Stomach (tissue), 9 donors: ENCODE data around the gene GRIP1. TPM values are rescaled to one million over a fixed set of nuclear protein-coding genes. Genes with fewer than 3 reads are reported as not detected.

Experiments
- DNase-seq, 2 donors: peaks; one replicate each; pipeline versions ENCODE4 v3.0.0 to v3.0.0-alpha.2; 2013 to 2019
- H3K27ac ChIP-seq, 5 donors: fragments of 200-600 bp in 4 of 5; sonication (generic) in 4 of 5; one replicate each; pipeline ENCODE4 v1.5.1; 2013 to 2019; ENCODE audit warnings: mild to moderate bottlenecking in 1 of 5, moderate library complexity in 1 of 5
- H3K27me3 ChIP-seq, 3 donors: fragments of 200-600 bp; sonication (generic); one replicate each; pipeline ENCODE4 v1.5.1; 2017 to 2019; ENCODE audit warnings: mixed run types in 1 of 3
- H3K36me3 ChIP-seq, 4 donors: fragments of 200-600 bp; sonication (generic); 1 replicate in 3 of 4; 2 replicates in 1 of 4; pipeline ENCODE4 v1.5.1; 2016 to 2019
- H3K4me1 ChIP-seq, 4 donors: fragments of 200-600 bp; sonication (generic); one replicate each; pipeline ENCODE4 v1.5.1; 2016 to 2019
- H3K4me3 ChIP-seq, 4 donors: fragments of 200-600 bp; sonication (generic) in 3 of 4; one replicate each; pipeline ENCODE4 v1.5.1; 2016 to 2019; ENCODE audit warnings: mild to moderate bottlenecking in 1 of 4
- H3K9me3 ChIP-seq, 4 donors: fragments of 200-600 bp; sonication (generic); one replicate each; pipeline ENCODE4 v1.5.1; 2016 to 2019
- CTCF ChIP-seq, 7 experiments: fragments of 450-650 bp in 4 of 7; fragments of 200-600 bp in 3 of 7; sonication (generic) in 3 of 7; IDR thresholded peaks; one replicate each; pipeline ENCODE4 v1.5.1; 2016 to 2019; ENCODE audit warnings: antibody characterized with exemption in 7 of 7, control low read depth in 2 of 7, mild to moderate bottlenecking in 1 of 7
- EP300 ChIP-seq: sonication (generic); formaldehyde crosslinking; IDR thresholded peaks from one replicate; pipeline ENCODE4 v1.6.1; 2017; ENCODE audit warnings: antibody characterized with exemption
- POLR2A ChIP-seq, 4 donors: fragments of 450-650 bp; IDR thresholded peaks; one replicate each; pipeline ENCODE4 v1.6.1; 2016; ENCODE audit warnings: antibody characterized with exemption in 4 of 4, control low read depth in 2 of 4, mild to moderate bottlenecking in 1 of 4, moderate library complexity in 1 of 4
- POLR2AphosphoS5 ChIP-seq, 3 donors: sonication (generic); formaldehyde crosslinking; IDR thresholded peaks; one replicate each; pipeline ENCODE4 v1.6.1; 2016; ENCODE audit warnings: antibody characterized with exemption in 3 of 3
- WGBS, 5 donors: extraction: QIAGEN DNeasy Blood & Tissue Kit in 3 of 5; methylation state at CpG; one replicate each; pipeline versions ENCODE4 v1.1.5 to v1.1.7; 2013 to 2018; 5-methylcytosine and 5-hydroxymethylcytosine counted together
- intact Hi-C: fragments of 100-400 bp; cut with DNase I; formaldehyde crosslinking; loops from one replicate; pipeline ENCODE4 v1.15.1; 2023; ENCODE audit warnings: low total_unique reads
- polyA plus RNA-seq, 3 donors: library from polyadenylated mRNA; stranded (reverse); fragments of 200-250 nt; gene quantifications; one replicate each; pipeline ENCODE4 v1.2.3, GENCODE V29; 2013
- total RNA-seq, 5 donors: library from RNA; depleted of rRNA; stranded (reverse); fragments of >200 nt; gene quantifications; one replicate each; pipeline versions ENCODE4 v1.1.0 to v1.2.3, GENCODE V29; 2014 to 2016
- donor health status: healthy with polysubstance abuse.
- donor health status: Bipolar disorder and iron deficiency.
- donor health status: healthy.

Gene GRIP1
- total and polyA plus RNA-seq, 8 donors, result 0.31 to 8.8 (median 4.4) TPM; not detected in 1

- no peaks in the 10 kb centered on the region for H3K36me3 ChIP-seq
- H3K4me1 ChIP-seq, result no peaks in the 10 kb centered on the region
- H3K4me3 ChIP-seq, result no peak overlapping the region
- no peaks in the 10 kb centered on the region for H3K27me3 ChIP-seq
- H3K9me3 ChIP-seq, result no peaks in the 10 kb centered on the region
- no peak for DNase-seq
- no peak overlapping the region for H3K27ac ChIP-seq
- intact Hi-C loops, result no loop called here
- TF ChIP-seq EP300 (no peak), CTCF (IDR thresholded peaks at IDR 0.05) (no peak), POLR2A (IDR thresholded peaks at IDR 0.05) (no peak), POLR2AphosphoS5 (IDR thresholded peaks at IDR 0.05) (no peak)
Measured at GRCh38 chr12:66405395-66405794, 273.5 kb downstream of the GRIP1 start.

GRCh38 chr12:66403746-66404145, 275.1 kb downstream of the GRIP1 start:
- TF ChIP-seq POLR2AphosphoS5 (IDR thresholded peaks at IDR 0.05) (no peak), CTCF (IDR thresholded peaks at IDR 0.05) (no peak), EP300 (no peak), POLR2A (IDR thresholded peaks at IDR 0.05) (no peak)

GRCh38 chr12:66399911-66400306, 279.0 kb downstream of the GRIP1 start:
- intact Hi-C loops, result no loop called here
- no peak overlapping the region for H3K27ac ChIP-seq

More at GRCh38 chr12:66403746-66404145, 275.1 kb downstream of the GRIP1 start:
- H3K4me3 ChIP-seq, result no peak overlapping the region
- H3K36me3 ChIP-seq, result no peaks in the 10 kb centered on the region
- no peaks in the 10 kb centered on the region for H3K9me3 ChIP-seq
- H3K27ac ChIP-seq, result no peak overlapping the region
- H3K27me3 ChIP-seq, result no peaks in the 10 kb centered on the region
- intact Hi-C loops, result no loop called here
- peak in 1 of 2 donors; percentile 34 for DNase-seq
- H3K4me1 ChIP-seq, result peaks cover 0 to 10% (median 0%) of the 10 kb centered on the region in 4 donors

DNA sequence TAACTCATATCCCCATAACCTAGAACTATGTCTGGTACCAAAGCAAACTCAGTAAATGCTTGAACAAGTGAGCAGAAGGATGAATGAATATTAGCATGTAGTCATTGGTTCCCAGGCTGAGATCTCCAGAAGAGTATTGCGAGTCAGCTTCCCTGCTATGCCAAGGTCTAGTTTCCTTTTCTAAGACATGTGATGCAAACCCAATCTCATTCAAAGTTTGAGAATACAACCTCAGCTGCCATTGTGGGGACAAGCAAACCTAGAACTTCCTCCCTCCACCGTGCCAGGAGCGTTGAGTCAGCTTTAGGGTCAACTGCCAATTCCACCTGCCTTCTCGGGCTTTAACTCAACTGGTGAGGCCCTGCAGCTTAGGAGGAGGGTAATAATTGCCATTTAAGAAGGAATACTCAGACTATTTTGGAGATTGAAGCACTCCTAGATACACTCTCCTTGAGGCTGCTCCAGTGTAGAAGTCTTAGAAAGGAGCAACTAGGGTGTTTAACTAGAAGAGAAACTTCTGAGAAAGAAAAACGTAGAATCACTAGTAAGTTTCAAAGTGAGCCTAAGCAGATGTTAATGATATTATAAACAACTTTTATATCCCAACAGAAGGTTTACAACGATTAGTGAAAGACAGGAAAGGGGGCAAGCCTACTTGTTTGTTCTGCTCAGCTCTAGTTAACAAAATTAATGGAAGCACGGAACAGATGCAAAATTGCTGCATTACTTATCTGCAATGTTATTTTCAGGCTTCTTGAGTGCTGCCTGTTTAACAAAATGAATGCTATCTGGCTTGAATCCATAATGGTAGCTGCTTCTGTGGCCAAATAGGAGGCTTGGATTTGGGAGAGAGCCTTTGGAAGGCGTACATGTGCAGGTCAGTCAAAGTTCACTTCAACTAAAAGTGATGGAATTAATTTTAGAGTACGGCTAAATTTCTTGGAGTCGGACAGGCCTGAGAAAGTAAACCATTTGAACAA, 279.7 kb downstream of the GRIP1 start:
- no peak overlapping the region for H3K4me3 ChIP-seq
- no peak overlapping the region for H3K27ac ChIP-seq
- H3K36me3 ChIP-seq, result no peaks in the 10 kb centered on the region
- H3K9me3 ChIP-seq, result no peaks in the 10 kb centered on the region
- WGBS, 5 donors, result 58 to 78% (median 71%) methylated on average over 10 of the region's 10 CpGs
- TF ChIP-seq EP300 (no peak), POLR2A (IDR thresholded peaks at IDR 0.05) (no peak), POLR2AphosphoS5 (IDR thresholded peaks at IDR 0.05) (no peak), CTCF (IDR thresholded peaks at IDR 0.05) (no peak)
- H3K4me1 ChIP-seq, result peaks cover 0 to 10% (median 0%) of the 10 kb centered on the region in 4 donors
- peak in 1 of 2 donors; percentile 73 for DNase-seq
- intact Hi-C loops, result no loop called here
- H3K27me3 ChIP-seq, result no peaks in the 10 kb centered on the region

More at GRCh38 chr12:66399911-66400306, 279.0 kb downstream of the GRIP1 start:
- no peak for DNase-seq
- H3K36me3 ChIP-seq, result no peaks in the 10 kb centered on the region
- 75 to 86% (median 85%) methylated on average over 3 of the region's 3 CpGs for WGBS, 5 donors
- peaks cover 0 to 10% (median 0%) of the 10 kb centered on the region in 4 donors for H3K4me1 ChIP-seq
- no peaks in the 10 kb centered on the region for H3K9me3 ChIP-seq
- no peaks in the 10 kb centered on the region for H3K27me3 ChIP-seq
- TF ChIP-seq CTCF (IDR thresholded peaks at IDR 0.05) (no peak), POLR2AphosphoS5 (IDR thresholded peaks at IDR 0.05) (no peak), POLR2A (IDR thresholded peaks at IDR 0.05) (no peak), EP300 (no peak)
- H3K4me3 ChIP-seq, result no peak overlapping the region
